NB4 (cell line): ENCODE measurements around the gene SUSD6.

Experiments
- MYC ChIP-seq: IDR thresholded peaks from 2 replicates; pipeline ENCODE4 v1.6.1; 2011; ENCODE audit warnings: low read depth, low read length
- POLR2A ChIP-seq: IDR thresholded peaks from 2 replicates; pipeline ENCODE4 v1.6.1; 2011; ENCODE audit warnings: mild to moderate bottlenecking; ENCODE audit not compliant: insufficient read length; ENCODE audit errors: extremely low read depth
- TF ChIP-seq, protein P1 (sequence below): IDR thresholded peaks from one replicate; pipeline ENCODE4 v1.5.1; 2012; ENCODE audit warnings: low read depth, low read length
- TF ChIP-seq, protein P2 (sequence below): IDR thresholded peaks from 2 replicates; pipeline ENCODE4 v1.6.1; 2011; ENCODE audit warnings: low read depth, low read length

DNA sequence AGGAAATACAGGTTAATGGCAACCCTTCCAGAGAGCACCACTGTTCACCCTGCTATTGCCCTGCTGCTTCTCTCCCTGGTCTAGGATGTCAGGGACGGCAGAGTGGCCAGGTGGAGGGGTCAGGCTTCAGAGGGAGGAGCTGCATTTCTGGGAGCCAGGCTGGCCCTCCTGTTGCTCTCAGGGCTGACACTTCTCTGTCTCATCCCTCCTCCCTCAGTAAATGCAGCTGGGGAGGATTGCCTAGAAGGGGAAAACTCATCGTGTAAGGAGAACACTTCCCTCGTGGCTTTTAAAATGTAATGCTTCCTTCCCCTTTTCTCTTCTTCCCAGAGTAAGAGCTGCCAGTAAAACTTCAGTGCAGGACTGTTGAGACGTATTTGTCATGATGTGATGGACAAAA, 20.8 kb downstream of the SUSD6 start:
- no peak for TF ChIP-seq POLR2A
- TF ChIP-seq, protein P1, sequence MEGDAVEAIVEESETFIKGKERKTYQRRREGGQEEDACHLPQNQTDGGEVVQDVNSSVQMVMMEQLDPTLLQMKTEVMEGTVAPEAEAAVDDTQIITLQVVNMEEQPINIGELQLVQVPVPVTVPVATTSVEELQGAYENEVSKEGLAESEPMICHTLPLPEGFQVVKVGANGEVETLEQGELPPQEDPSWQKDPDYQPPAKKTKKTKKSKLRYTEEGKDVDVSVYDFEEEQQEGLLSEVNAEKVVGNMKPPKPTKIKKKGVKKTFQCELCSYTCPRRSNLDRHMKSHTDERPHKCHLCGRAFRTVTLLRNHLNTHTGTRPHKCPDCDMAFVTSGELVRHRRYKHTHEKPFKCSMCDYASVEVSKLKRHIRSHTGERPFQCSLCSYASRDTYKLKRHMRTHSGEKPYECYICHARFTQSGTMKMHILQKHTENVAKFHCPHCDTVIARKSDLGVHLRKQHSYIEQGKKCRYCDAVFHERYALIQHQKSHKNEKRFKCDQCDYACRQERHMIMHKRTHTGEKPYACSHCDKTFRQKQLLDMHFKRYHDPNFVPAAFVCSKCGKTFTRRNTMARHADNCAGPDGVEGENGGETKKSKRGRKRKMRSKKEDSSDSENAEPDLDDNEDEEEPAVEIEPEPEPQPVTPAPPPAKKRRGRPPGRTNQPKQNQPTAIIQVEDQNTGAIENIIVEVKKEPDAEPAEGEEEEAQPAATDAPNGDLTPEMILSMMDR, result no peak
- TF ChIP-seq, protein P2, sequence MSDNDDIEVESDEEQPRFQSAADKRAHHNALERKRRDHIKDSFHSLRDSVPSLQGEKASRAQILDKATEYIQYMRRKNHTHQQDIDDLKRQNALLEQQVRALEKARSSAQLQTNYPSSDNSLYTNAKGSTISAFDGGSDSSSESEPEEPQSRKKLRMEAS, result no peak
- TF ChIP-seq MYC, result no peak
